Right lobe of liver (tissue), 6 donors: Measurements from ENCODE around the gene TBC1D23. TPM values are rescaled to one million over a fixed set of nuclear protein-coding genes. Genes with fewer than 3 reads are reported as not detected.

Experiments used
- ATAC-seq, 4 donors: fragments of 200-7000 bp; cut with Tn5 transposase; one replicate each; pipeline ENCODE4 v1.9.1; 2020; ENCODE audit warnings: mild to moderate bottlenecking in 4 of 4, moderate library complexity in 4 of 4
- DNase-seq, 3 donors: peaks; one replicate each; pipeline ENCODE4 v3.0.0-alpha.2; 2020
- H3K27ac ChIP-seq, 3 donors: fragments of 200-600 bp; one replicate each; pipeline ENCODE4 v1.8.0; 2022
- H3K27me3 ChIP-seq, 2 donors: fragments of 200-600 bp; one replicate each; pipeline ENCODE4 v1.8.0; 2022
- H3K36me3 ChIP-seq, 4 donors: fragments of 200-600 bp; sonication (generic) in 1 of 4; one replicate each; pipeline versions ENCODE4 v1.5.1 to v1.8.0; 2017 to 2022; ENCODE audit warnings: control low read depth in 1 of 4
- H3K4me1 ChIP-seq, 4 donors: fragments of 200-600 bp; sonication (generic) in 1 of 4; one replicate each; pipeline versions ENCODE4 v1.5.1 to v1.8.0; 2017 to 2022; ENCODE audit warnings: control low read depth in 1 of 4
- H3K4me3 ChIP-seq, 3 donors: fragments of 200-600 bp; one replicate each; pipeline ENCODE4 v1.8.0; 2022
- H3K9me3 ChIP-seq, 4 donors: fragments of 200-600 bp; sonication (generic) in 1 of 4; one replicate each; pipeline versions ENCODE4 v1.5.1 to v1.8.0; 2017 to 2022; ENCODE audit warnings: control low read depth in 1 of 4
- POLR2A ChIP-seq: fragments of 450-650 bp; IDR thresholded peaks from one replicate; pipeline ENCODE4 v1.6.1; 2017; ENCODE audit warnings: antibody characterized with exemption, mild to moderate bottlenecking
- WGBS: methylation state at CpG from one replicate; pipeline ENCODE4 v1.1.6; 2018; ENCODE audit warnings: low coverage, low lambda C conversion rate; ENCODE audit not compliant: insufficient coverage; ENCODE audit errors: missing lambda C conversion rate; 5-methylcytosine and 5-hydroxymethylcytosine counted together
- intact Hi-C, 2 donors: fragments of 100-400 bp; cut with DNase I; formaldehyde crosslinking; loops; one replicate each; pipeline versions ENCODE4 v1.11.2 to v1.14.1; 2022
- total RNA-seq, 6 experiments: library from RNA; depleted of rRNA in 2 of 6; stranded (reverse); fragments of >200 nt in 2 of 6; fragmentation: NEBNext Ultra II Directional in 3 of 6; extraction: Animal tissue kit (Norgen Biotek cat#: 25700) in 3 of 6; gene quantifications; one replicate each; pipeline versions ENCODE4 v1.1.0 to v1.2.4, GENCODE V29; 2016 to 2023
- TF ChIP-seq, protein P1 (sequence below), 4 donors: fragments of 200-600 bp in 3 of 4; fragments of 450-650 bp in 1 of 4; IDR thresholded peaks; one replicate each; pipeline versions ENCODE4 v1.5.1 to v1.8.0; 2016 to 2022; ENCODE audit warnings: antibody characterized with exemption in 4 of 4, mild to moderate bottlenecking in 2 of 4
- donor health status: DM: no; HTN: yes; CAD: no.
- donor health status: DM: no; HTN: no; CAD: no.
- donor health status: DM: no; HTN: no; CAD: no.
- donor health status: DM: no; HTN: yes; CAD: no.
- donor health status: DM: no; HTN: yes; CAD: no.

TBC1D23 gene
- total RNA-seq, 6 experiments from 2014 or later: 13.9 to 26.2 (median 21.5) TPM

DNA sequence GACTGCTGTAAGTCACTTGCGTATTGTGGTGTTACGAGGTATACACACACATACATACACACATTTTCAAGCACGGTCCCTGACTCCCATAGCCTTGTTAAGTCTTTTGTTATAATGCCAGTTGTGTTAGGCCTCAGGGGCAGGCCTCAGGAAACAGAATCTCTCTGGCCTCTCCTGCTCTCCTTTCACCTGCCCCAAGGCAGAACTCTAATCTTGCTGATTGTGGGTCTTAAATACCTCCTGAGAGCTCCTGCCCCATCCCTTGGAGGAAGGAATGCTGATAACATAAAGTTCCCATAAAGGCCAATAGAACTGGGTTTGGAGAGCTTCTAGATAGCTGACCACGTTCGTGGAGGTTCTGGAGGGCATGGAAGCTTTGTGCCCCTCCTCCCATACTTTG, 69.9 kb downstream of the TBC1D23 start:
- intact Hi-C loops: no loop called here
- 89% methylated on average over 5 of the region's 5 CpGs for WGBS
- Histone ChIP-seq H3K27me3 (no peaks in the 10 kb centered on the region), H3K9me3 (no peaks in the 10 kb centered on the region), H3K4me1 (peaks cover 0 to 33% (median 11%) of the 10 kb centered on the region in 4 donors), H3K4me3 (no peak overlapping the region), H3K27ac (peak overlapping the region in 1 of 3 donors; percentile 42), H3K36me3 (no peaks in the 10 kb centered on the region)
- no peak for ATAC-seq
- DNase-seq: no peak
- no peak for TF ChIP-seq POLR2A
- TF ChIP-seq, protein P1, sequence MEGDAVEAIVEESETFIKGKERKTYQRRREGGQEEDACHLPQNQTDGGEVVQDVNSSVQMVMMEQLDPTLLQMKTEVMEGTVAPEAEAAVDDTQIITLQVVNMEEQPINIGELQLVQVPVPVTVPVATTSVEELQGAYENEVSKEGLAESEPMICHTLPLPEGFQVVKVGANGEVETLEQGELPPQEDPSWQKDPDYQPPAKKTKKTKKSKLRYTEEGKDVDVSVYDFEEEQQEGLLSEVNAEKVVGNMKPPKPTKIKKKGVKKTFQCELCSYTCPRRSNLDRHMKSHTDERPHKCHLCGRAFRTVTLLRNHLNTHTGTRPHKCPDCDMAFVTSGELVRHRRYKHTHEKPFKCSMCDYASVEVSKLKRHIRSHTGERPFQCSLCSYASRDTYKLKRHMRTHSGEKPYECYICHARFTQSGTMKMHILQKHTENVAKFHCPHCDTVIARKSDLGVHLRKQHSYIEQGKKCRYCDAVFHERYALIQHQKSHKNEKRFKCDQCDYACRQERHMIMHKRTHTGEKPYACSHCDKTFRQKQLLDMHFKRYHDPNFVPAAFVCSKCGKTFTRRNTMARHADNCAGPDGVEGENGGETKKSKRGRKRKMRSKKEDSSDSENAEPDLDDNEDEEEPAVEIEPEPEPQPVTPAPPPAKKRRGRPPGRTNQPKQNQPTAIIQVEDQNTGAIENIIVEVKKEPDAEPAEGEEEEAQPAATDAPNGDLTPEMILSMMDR (IDR thresholded peaks at IDR 0.05): no peak

DNA sequence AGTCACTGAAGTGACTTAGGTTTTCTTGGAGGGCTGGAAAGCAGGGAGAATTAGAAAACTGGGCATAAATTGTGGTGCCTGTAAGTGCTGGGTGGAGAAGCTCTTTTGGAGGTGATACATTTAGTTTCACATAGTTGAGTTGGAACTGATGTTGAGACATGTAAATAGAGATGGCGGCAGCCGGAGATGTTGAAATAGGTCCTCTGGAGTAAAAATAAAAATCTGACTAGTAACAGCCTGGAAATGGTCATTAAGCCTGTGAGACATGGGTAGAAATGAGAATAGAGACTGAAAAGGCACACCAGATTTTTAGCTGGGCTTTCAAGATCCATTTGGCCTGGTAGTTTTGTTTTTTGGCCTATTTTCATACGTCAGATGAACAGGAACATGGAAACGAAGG, 70.9 kb downstream of the TBC1D23 start:
- H3K36me3 ChIP-seq: no peaks in the 10 kb centered on the region
- H3K27me3 ChIP-seq: no peaks in the 10 kb centered on the region
- ATAC-seq: no peak
- WGBS: 63% methylated on average over 4 of the region's 4 CpGs
- no peak for DNase-seq
- no peak overlapping the region for H3K4me3 ChIP-seq
- peaks cover 0 to 32% (median 11%) of the 10 kb centered on the region in 4 donors for H3K4me1 ChIP-seq
- H3K9me3 ChIP-seq: no peaks in the 10 kb centered on the region
- H3K27ac ChIP-seq: peak overlapping the region in 1 of 3 donors; percentile 29
- TF ChIP-seq POLR2A: no peak
- TF ChIP-seq, protein P1 (IDR thresholded peaks at IDR 0.05): no peak
- intact Hi-C loops: no loop called here

GRCh38 chr3:100333051-100333450, 72.3 kb downstream of the TBC1D23 start:
- TF ChIP-seq, protein P1 (IDR thresholded peaks at IDR 0.05): no peak
- no peak for TF ChIP-seq POLR2A
- DNase-seq (no peak), ATAC-seq (no peak)
- intact Hi-C loops: no loop called here
- H3K9me3 ChIP-seq: no peaks in the 10 kb centered on the region
- H3K27me3 ChIP-seq: no peaks in the 10 kb centered on the region
- peaks cover 0 to 38% (median 11%) of the 10 kb centered on the region in 4 donors for H3K4me1 ChIP-seq
- H3K27ac ChIP-seq: peak overlapping the region; percentile 3 to 97 (median 90)
- H3K36me3 ChIP-seq: no peaks in the 10 kb centered on the region
- H3K4me3 ChIP-seq: peak overlapping the region in 1 of 3 donors; percentile 80

DNA sequence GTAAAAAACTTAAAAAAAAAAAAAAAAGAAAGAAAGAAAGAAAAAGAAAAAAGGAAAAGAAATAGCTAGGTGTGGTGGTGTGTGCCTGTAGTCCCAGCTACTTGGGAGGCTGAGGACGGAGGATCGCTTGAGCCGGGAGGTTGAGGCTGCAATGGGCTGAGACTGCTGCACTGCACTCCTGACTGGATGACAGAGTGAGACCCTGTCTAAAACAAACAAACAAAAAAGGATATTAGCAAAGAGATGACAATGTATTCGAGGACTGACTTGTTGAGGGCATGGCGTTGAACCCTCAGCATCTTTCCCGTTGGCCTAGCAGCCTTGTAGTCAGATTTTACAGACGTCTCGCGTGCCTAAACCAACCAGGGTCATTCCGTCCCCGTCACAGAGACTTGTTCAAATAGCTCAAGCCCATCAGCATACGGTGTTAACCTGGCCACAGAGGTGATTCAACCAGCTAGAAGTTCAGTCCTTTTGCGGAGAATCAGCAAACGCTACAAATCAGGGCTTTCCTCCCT, 73.2 kb downstream of the TBC1D23 start:
- no peaks in the 10 kb centered on the region for H3K27me3 ChIP-seq
- TF ChIP-seq, protein P1 (IDR thresholded peaks at IDR 0.05): no peak
- no peak for TF ChIP-seq POLR2A
- ATAC-seq (no peak), DNase-seq (no peak)
- 26% methylated on average over 9 of the region's 14 CpGs for WGBS
- peaks cover 0 to 48% (median 11%) of the 10 kb centered on the region in 4 donors for H3K4me1 ChIP-seq
- H3K36me3 ChIP-seq: no peaks in the 10 kb centered on the region
- no peaks in the 10 kb centered on the region for H3K9me3 ChIP-seq
- H3K27ac ChIP-seq: peak overlapping the region; percentile 86 to 97 (median 90)
- intact Hi-C loops: no loop called here
- H3K4me3 ChIP-seq: peak overlapping the region; percentile 66 to 80 (median 70)
